UCSD-AML1 (cell line): ENCODE measurements around the gene TSHZ2.
"Not testable (repeated sequence)": the region's sequence is repeated elsewhere in the genome, so short reads cannot be mapped to it uniquely, and the experiment has no call there.

Experiments used
- DNase-seq: peaks from one replicate; lab custom pipeline; 2025; ENCODE audit not compliant: unreplicated experiment; lab: John Stamatoyannopoulos, UW

Gene TSHZ2

GRCh38 chr20:52959125-52959524 lies 13.0 kb upstream of the TSHZ2 start:
- DNase-seq = no peak

- DNase-seq = no peak
Observed at GRCh38 chr20:52962183-52962582, 10.0 kb upstream of the TSHZ2 start.

GRCh38 chr20:52963131-52963530 lies 9.0 kb upstream of the TSHZ2 start:
- DNase-seq = no peak

- DNase-seq = no peak
Observed at GRCh38 chr20:52964131-52964530, 8.0 kb upstream of the TSHZ2 start.

GRCh38 chr20:52965380-52965779 lies 6.8 kb upstream of the TSHZ2 start:
- DNase-seq = no peak

- no peak for DNase-seq
Observed at GRCh38 chr20:52965819-52966218, 6.3 kb upstream of the TSHZ2 start.

- DNase-seq = not testable (repeated sequence)
Observed at GRCh38 chr20:52966543-52966942, 5.6 kb upstream of the TSHZ2 start.

- no peak for DNase-seq
Observed at GRCh38 chr20:52971498-52972189, 514 bp upstream of the TSHZ2 start.

- DNase-seq = no peak
Observed at GRCh38 chr20:52972965-52973819, 1.0 kb downstream of the TSHZ2 start.

GRCh38 chr20:52974179-52974594 lies 2.0 kb downstream of the TSHZ2 start:
- no peak for DNase-seq

- DNase-seq = no peak
Observed at GRCh38 chr20:52975029-52975732, 3.0 kb downstream of the TSHZ2 start.

GRCh38 chr20:52975803-52976531 lies 3.8 kb downstream of the TSHZ2 start:
- no peak for DNase-seq

- no peak for DNase-seq
Observed at GRCh38 chr20:52978851-52979250, 6.7 kb downstream of the TSHZ2 start.

GRCh38 chr20:52981051-52981450 lies 8.9 kb downstream of the TSHZ2 start:
- DNase-seq = no peak

GRCh38 chr20:52983726-52984450 lies 11.7 kb downstream of the TSHZ2 start:
- DNase-seq = no peak

- DNase-seq = no peak
Observed at GRCh38 chr20:52984451-52984810, 12.3 kb downstream of the TSHZ2 start.

GRCh38 chr20:52985687-52986086 lies 13.5 kb downstream of the TSHZ2 start:
- DNase-seq = no peak

- DNase-seq = no peak
Observed at GRCh38 chr20:52987295-52987694, 15.1 kb downstream of the TSHZ2 start.

GRCh38 chr20:52991830-52992229 lies 19.7 kb downstream of the TSHZ2 start:
- DNase-seq = no peak

- no peak for DNase-seq
Observed at GRCh38 chr20:52992632-52993031, 20.5 kb downstream of the TSHZ2 start.

- no peak for DNase-seq
Observed at GRCh38 chr20:52993076-52993475, 20.9 kb downstream of the TSHZ2 start.
